H9 (cell line): Measurements from ENCODE around the gene PPP1R7. TPM values are rescaled to one million over a fixed set of nuclear protein-coding genes. Genes with fewer than 3 reads are reported as not detected.

Experiments
- DNase-seq: peaks from one replicate; pipeline ENCODE4 v3.0.0-alpha.2; 2017
- H2AFZ ChIP-seq: one replicate; pipeline ENCODE4 v1.6.1; 2013; ENCODE audit warnings: mild to moderate bottlenecking, low read length, control low read depth, moderate library complexity
- H2AK5ac ChIP-seq: 2 replicates; pipeline ENCODE4 v1.6.1; 2013; ENCODE audit warnings: low read length, control low read depth, mixed read lengths; ENCODE audit not compliant: insufficient read length
- H2BK120ac ChIP-seq: one replicate; pipeline ENCODE4 v1.6.1; 2013; ENCODE audit warnings: low read depth, mild to moderate bottlenecking, low read length, control low read depth, inconsistent platforms; ENCODE audit not compliant: poor library complexity, severe bottlenecking
- H2BK12ac ChIP-seq: 2 replicates; pipeline ENCODE4 v1.6.1; 2013; ENCODE audit warnings: low read length, control low read depth, mixed read lengths, low read depth; ENCODE audit not compliant: insufficient read length
- H2BK15ac ChIP-seq: 2 replicates; pipeline ENCODE4 v1.6.1; 2013; ENCODE audit warnings: low read depth, low read length, control low read depth
- H2BK20ac ChIP-seq: one replicate; pipeline ENCODE4 v1.6.1; 2013; ENCODE audit warnings: low read depth, mild to moderate bottlenecking, low read length, control low read depth, inconsistent platforms; ENCODE audit not compliant: poor library complexity, severe bottlenecking
- H2BK5ac ChIP-seq: 2 replicates; pipeline ENCODE4 v1.6.1; 2013; ENCODE audit warnings: low read length, control low read depth, mixed read lengths; ENCODE audit not compliant: insufficient read length
- H3K14ac ChIP-seq: 2 replicates; pipeline ENCODE4 v1.6.1; 2013; ENCODE audit warnings: low read length, control low read depth; ENCODE audit not compliant: insufficient read depth
- H3K18ac ChIP-seq: 2 replicates; pipeline ENCODE4 v1.6.1; 2013; ENCODE audit warnings: low read depth, mild to moderate bottlenecking, mixed read lengths, low read length, control low read depth; ENCODE audit not compliant: insufficient read length
- H3K23ac ChIP-seq: 2 replicates; pipeline ENCODE4 v1.6.1; 2013; ENCODE audit warnings: low read length, control low read depth, mixed read lengths, low read depth; ENCODE audit not compliant: insufficient read length
- H3K23me2 ChIP-seq: 2 replicates; pipeline ENCODE4 v1.6.1; 2013; ENCODE audit warnings: low read depth, mild to moderate bottlenecking, mixed read lengths, low read length, control low read depth; ENCODE audit not compliant: insufficient read length, poor library complexity, severe bottlenecking
- H3K27ac ChIP-seq: 2 replicates; pipeline ENCODE4 v1.5.1; 2013; ENCODE audit warnings: low read length, control low read depth, mixed read lengths, low read depth; ENCODE audit not compliant: insufficient read length
- H3K27me3 ChIP-seq: 2 replicates; pipeline ENCODE4 v1.6.1; 2013; ENCODE audit warnings: low read length, control low read depth, inconsistent platforms; ENCODE audit not compliant: insufficient read depth
- H3K4ac ChIP-seq: 2 replicates; pipeline ENCODE4 v1.6.1; 2013; ENCODE audit warnings: low read depth, mild to moderate bottlenecking, control low read depth, inconsistent platforms, low read length, moderate library complexity
- H3K4me1 ChIP-seq: 2 replicates; pipeline ENCODE4 v1.6.1; 2013; ENCODE audit warnings: low read length, control low read depth, inconsistent platforms; ENCODE audit not compliant: insufficient read depth
- H3K4me2 ChIP-seq: 2 replicates; pipeline ENCODE4 v1.6.1; 2013; ENCODE audit warnings: low read length, control low read depth, mixed read lengths; ENCODE audit not compliant: insufficient read length, insufficient read depth
- H3K56ac ChIP-seq: 2 replicates; pipeline ENCODE4 v1.6.1; 2013; ENCODE audit warnings: low read depth, mild to moderate bottlenecking, mixed read lengths, low read length, control low read depth; ENCODE audit not compliant: insufficient read length
- H3K79me1 ChIP-seq: 2 replicates; pipeline ENCODE4 v1.6.1; 2013; ENCODE audit warnings: low read depth, mild to moderate bottlenecking, moderate library complexity, low read length, control low read depth, inconsistent platforms; ENCODE audit not compliant: insufficient read depth, poor library complexity, severe bottlenecking
- H3K79me2 ChIP-seq: 2 replicates; pipeline ENCODE4 v1.6.1; 2013; ENCODE audit warnings: low read length, control low read depth, inconsistent platforms; ENCODE audit not compliant: insufficient read depth
- H3K9ac ChIP-seq: 2 replicates; pipeline ENCODE4 v1.6.1; 2013; ENCODE audit warnings: low read length, control low read depth, mixed read lengths; ENCODE audit not compliant: insufficient read length; ENCODE audit errors: extremely low read depth
- H3K9me3 ChIP-seq: one replicate; pipeline ENCODE4 v1.6.1; 2013; ENCODE audit warnings: low read depth, low read length, inconsistent platforms; ENCODE audit not compliant: control insufficient read depth
- H3T11ph ChIP-seq: one replicate; pipeline ENCODE4 v1.6.1; 2013; ENCODE audit warnings: mild to moderate bottlenecking, low read length, control low read depth, inconsistent platforms
- H4K20me1 ChIP-seq: one replicate; pipeline ENCODE4 v1.6.1; 2013; ENCODE audit not compliant: control insufficient read depth, insufficient read length, insufficient read depth
- H4K5ac ChIP-seq: 2 replicates; pipeline ENCODE4 v1.6.1; 2013; ENCODE audit warnings: low read depth, mild to moderate bottlenecking, mixed read lengths, low read length, control low read depth; ENCODE audit not compliant: insufficient read length
- H4K8ac ChIP-seq: replicated peaks from 2 replicates; pipeline ENCODE4 v1.6.1; 2013; ENCODE audit warnings: low read length, control low read depth, mixed read lengths, low read depth; ENCODE audit not compliant: insufficient read length
- H4K91ac ChIP-seq: 2 replicates; pipeline ENCODE4 v1.6.1; 2013; ENCODE audit warnings: low read depth, mild to moderate bottlenecking, moderate library complexity, mixed read lengths, low read length, control low read depth; ENCODE audit not compliant: insufficient read length
- H3K27ac Mint-ChIP-seq, 3 experiments: 2 replicates in 2 of 3; 3 replicates in 1 of 3; pipeline ENCODE4 v1.8.0; 2020 to 2021; ENCODE audit warnings: mixed read lengths in 3 of 3, mild to moderate bottlenecking in 1 of 3, moderate library complexity in 1 of 3
- H3K27me3 Mint-ChIP-seq: 2 replicates; pipeline ENCODE4 v1.8.0; 2021; ENCODE audit warnings: low read depth, mild to moderate bottlenecking, moderate library complexity, mixed read lengths
- H3K36me3 Mint-ChIP-seq, 3 experiments: 2 replicates in 2 of 3; 3 replicates in 1 of 3; pipeline ENCODE4 v1.8.0; 2020 to 2021; ENCODE audit warnings: low read depth in 3 of 3, mixed read lengths in 3 of 3; ENCODE audit not compliant: insufficient read depth in 1 of 3
- H3K4me1 Mint-ChIP-seq, 2 experiments: 2 replicates each; pipeline ENCODE4 v1.8.0; 2020; ENCODE audit warnings: mixed read lengths in 2 of 2
- H3K4me3 Mint-ChIP-seq, 2 experiments: 2 replicates in 1 of 2; 3 replicates in 1 of 2; pipeline ENCODE4 v1.8.0; 2020 to 2021; ENCODE audit warnings: mild to moderate bottlenecking in 2 of 2, mixed read lengths in 2 of 2, moderate library complexity in 1 of 2
- H3K9me3 Mint-ChIP-seq, 2 experiments: 2 replicates in 1 of 2; 3 replicates in 1 of 2; pipeline ENCODE4 v1.8.0; 2020; ENCODE audit warnings: mild to moderate bottlenecking in 2 of 2, mixed read lengths in 2 of 2, moderate library complexity in 1 of 2
- CTCF ChIP-seq: fragments of 200-600 bp; sonication (generic); conservative IDR thresholded peaks from 3 replicates; pipeline ENCODE4 v1.8.0; 2021; ENCODE audit warnings: antibody characterized with exemption, mild to moderate bottlenecking
- WGBS: extraction: QIAGEN DNeasy Blood & Tissue Kit; methylation state at CpG from one replicate; pipeline ENCODE4 v1.1.7; 2013; ENCODE audit warnings: missing lambda C conversion rate, low lambda C conversion rate, mixed read lengths; ENCODE audit not compliant: insufficient read length; ENCODE audit errors: extremely low coverage; 5-methylcytosine and 5-hydroxymethylcytosine counted together
- total RNA-seq: library from RNA; stranded (reverse); gene quantifications from 2 replicates; pipeline ENCODE4 v1.2.1, GENCODE V29; 2021

PPP1R7 gene
- total RNA-seq, 1 experiment from 2014 or later = 60.2 TPM

DNA sequence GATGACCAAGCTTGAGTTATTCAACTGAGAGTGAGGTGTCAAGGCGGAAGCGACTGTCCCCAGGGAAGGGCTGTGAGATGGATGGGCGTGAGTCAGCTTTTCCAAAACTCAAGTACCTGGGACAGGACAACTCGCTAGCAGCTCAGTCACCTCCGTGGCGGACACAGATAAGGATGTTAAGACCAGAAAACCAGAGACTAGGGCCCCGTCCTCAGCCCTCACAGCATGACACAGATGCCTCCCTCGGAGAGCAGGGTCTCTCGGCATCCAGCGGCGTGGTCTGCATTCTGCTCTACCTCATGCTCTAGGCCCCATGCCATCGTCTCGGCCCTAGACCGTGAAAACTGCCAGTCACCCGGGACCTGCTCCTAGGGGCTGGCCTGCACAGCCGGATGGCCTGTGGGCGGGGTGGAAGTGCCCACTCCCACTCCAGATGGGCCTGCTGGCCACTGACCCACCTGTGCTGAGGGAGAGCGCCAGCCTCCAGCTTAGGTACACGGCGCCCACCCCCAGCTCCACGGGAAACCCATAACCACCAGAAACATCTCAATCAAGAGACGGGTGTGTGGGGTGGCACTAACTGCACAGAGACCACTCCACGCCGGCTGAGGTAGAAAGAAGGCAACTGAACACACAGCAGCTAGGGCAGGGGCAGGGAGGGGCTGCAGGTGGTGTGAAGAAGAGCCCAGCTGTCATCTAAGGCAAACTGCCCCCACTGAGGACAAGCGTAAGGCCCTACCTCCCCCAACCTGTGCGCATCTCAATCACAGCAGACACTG, 78.0 kb downstream of the PPP1R7 start:
- H3K4me3 Mint-ChIP-seq = no peak overlapping the region
- no CpG with 5 or more reads among the region's 26 CpGs for WGBS
- H3K9ac ChIP-seq = no peak overlapping the region

More for the DNA sequence above, 78.0 kb downstream of the PPP1R7 start:
- H3K79me2 ChIP-seq = no peaks in the 10 kb centered on the region
- no peak overlapping the region for H2BK20ac ChIP-seq
- H2BK120ac ChIP-seq = no peak overlapping the region
- no peak overlapping the region for H4K5ac ChIP-seq
- H4K20me1 ChIP-seq = peaks cover 2% of the 10 kb centered on the region
- H3K4me2 ChIP-seq = no peak overlapping the region
- no peaks in the 10 kb centered on the region for H3K27me3 ChIP-seq
- Mint-ChIP-seq H3K9me3 (no peaks in the 10 kb centered on the region), H3K27ac (peak overlapping the region in 2 of 3 experiments; percentile 74 to 77; a peak in 3 of 7 replicates), H3K27me3 (no peaks in the 10 kb centered on the region; the same call in 1 of the 2 replicates), H3K36me3 (peaks cover 25 to 75% (median 63%) of the 10 kb centered on the region in 3 experiments; a peak in 6 of 7 replicates), H3K4me1 (peaks cover 4 to 12% of the 10 kb centered on the region in 2 experiments; a peak in 2 of 4 replicates)
- no peak overlapping the region for H3K27ac ChIP-seq
- no peaks in the 10 kb centered on the region for H3K4me1 ChIP-seq
- no peak overlapping the region for H3K23ac ChIP-seq
- H2BK12ac ChIP-seq = no peak overlapping the region
- no peaks in the 10 kb centered on the region for H3K9me3 ChIP-seq
- no peak overlapping the region for H2AK5ac ChIP-seq
- no peak overlapping the region for H3K4ac ChIP-seq
- no peak overlapping the region for H4K8ac ChIP-seq
- no peak overlapping the region for H3K18ac ChIP-seq
- no peaks in the 10 kb centered on the region for H3K79me1 ChIP-seq
- H2AFZ ChIP-seq = no peak overlapping the region
- no peak overlapping the region for H4K91ac ChIP-seq
- TF ChIP-seq CTCF = no peak
- no peak overlapping the region for H3K14ac ChIP-seq
- DNase-seq = no peak
- no peak overlapping the region for H3T11ph ChIP-seq
- no peak overlapping the region for H2BK5ac ChIP-seq
- H3K56ac ChIP-seq = no peak overlapping the region
- no peaks in the 10 kb centered on the region for H3K23me2 ChIP-seq
- H2BK15ac ChIP-seq = no peak overlapping the region
